Panc1 (cell line): Measurements from ENCODE around the gene NELFCD.

Experiments used
- POLR2AphosphoS5 ChIP-seq: IDR thresholded peaks from 2 replicates; pipeline ENCODE4 v1.6.1; 2012; ENCODE audit warnings: mild to moderate bottlenecking, low read depth, low read length, moderate library complexity
- SIN3A ChIP-seq: IDR thresholded peaks from 2 replicates; pipeline ENCODE4 v1.6.1; 2012; ENCODE audit warnings: low read depth, mild to moderate bottlenecking, low read length, moderate library complexity, borderline replicate concordance; ENCODE audit not compliant: insufficient read depth
- TF ChIP-seq, protein P1 (sequence below): fragments of 450-650 bp; IDR thresholded peaks from 2 replicates; pipeline ENCODE4 v1.5.1; 2017; ENCODE audit warnings: mild to moderate bottlenecking
- TF ChIP-seq, protein P2 (sequence below), 2 experiments: IDR thresholded peaks; 2 replicates each; pipeline ENCODE4 v1.6.1; 2011 to 2012; ENCODE audit warnings: low read depth in 2 of 2, control low read depth in 1 of 2, low read length in 1 of 2, mild to moderate bottlenecking in 1 of 2, moderate library complexity in 1 of 2; ENCODE audit not compliant: insufficient read depth in 1 of 2

- TF ChIP-seq, protein P1, sequence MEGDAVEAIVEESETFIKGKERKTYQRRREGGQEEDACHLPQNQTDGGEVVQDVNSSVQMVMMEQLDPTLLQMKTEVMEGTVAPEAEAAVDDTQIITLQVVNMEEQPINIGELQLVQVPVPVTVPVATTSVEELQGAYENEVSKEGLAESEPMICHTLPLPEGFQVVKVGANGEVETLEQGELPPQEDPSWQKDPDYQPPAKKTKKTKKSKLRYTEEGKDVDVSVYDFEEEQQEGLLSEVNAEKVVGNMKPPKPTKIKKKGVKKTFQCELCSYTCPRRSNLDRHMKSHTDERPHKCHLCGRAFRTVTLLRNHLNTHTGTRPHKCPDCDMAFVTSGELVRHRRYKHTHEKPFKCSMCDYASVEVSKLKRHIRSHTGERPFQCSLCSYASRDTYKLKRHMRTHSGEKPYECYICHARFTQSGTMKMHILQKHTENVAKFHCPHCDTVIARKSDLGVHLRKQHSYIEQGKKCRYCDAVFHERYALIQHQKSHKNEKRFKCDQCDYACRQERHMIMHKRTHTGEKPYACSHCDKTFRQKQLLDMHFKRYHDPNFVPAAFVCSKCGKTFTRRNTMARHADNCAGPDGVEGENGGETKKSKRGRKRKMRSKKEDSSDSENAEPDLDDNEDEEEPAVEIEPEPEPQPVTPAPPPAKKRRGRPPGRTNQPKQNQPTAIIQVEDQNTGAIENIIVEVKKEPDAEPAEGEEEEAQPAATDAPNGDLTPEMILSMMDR, result peak; percentile 23; the same call in 1 of the 2 replicates
- TF ChIP-seq, protein P2, sequence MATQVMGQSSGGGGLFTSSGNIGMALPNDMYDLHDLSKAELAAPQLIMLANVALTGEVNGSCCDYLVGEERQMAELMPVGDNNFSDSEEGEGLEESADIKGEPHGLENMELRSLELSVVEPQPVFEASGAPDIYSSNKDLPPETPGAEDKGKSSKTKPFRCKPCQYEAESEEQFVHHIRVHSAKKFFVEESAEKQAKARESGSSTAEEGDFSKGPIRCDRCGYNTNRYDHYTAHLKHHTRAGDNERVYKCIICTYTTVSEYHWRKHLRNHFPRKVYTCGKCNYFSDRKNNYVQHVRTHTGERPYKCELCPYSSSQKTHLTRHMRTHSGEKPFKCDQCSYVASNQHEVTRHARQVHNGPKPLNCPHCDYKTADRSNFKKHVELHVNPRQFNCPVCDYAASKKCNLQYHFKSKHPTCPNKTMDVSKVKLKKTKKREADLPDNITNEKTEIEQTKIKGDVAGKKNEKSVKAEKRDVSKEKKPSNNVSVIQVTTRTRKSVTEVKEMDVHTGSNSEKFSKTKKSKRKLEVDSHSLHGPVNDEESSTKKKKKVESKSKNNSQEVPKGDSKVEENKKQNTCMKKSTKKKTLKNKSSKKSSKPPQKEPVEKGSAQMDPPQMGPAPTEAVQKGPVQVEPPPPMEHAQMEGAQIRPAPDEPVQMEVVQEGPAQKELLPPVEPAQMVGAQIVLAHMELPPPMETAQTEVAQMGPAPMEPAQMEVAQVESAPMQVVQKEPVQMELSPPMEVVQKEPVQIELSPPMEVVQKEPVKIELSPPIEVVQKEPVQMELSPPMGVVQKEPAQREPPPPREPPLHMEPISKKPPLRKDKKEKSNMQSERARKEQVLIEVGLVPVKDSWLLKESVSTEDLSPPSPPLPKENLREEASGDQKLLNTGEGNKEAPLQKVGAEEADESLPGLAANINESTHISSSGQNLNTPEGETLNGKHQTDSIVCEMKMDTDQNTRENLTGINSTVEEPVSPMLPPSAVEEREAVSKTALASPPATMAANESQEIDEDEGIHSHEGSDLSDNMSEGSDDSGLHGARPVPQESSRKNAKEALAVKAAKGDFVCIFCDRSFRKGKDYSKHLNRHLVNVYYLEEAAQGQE (IDR thresholded peaks at IDR 0.05; ENCODE audit: insufficient read depth in 1 of 2, low read depth in 2 of 2, low read length in 1 of 2), result no peak
- no peak for TF ChIP-seq SIN3A
- no peak for TF ChIP-seq POLR2AphosphoS5
Observed at GRCh38 chr20:58950603-58951002, 30.5 kb upstream of the NELFCD start.
